Measurements from ENCODE around the gene MAPKAP1.

The MAPKAP1 gene

GRCh38 chr9:125508249-125508648 lies 198.8 kb downstream of the MAPKAP1 start:
- no peak for DNase-seq

- DNase-seq: no peak
Observed at GRCh38 chr9:125507226-125507625, 199.8 kb downstream of the MAPKAP1 start.

GRCh38 chr9:125505988-125506438 lies 201.0 kb downstream of the MAPKAP1 start:
- DNase-seq: no peak

- no peak for DNase-seq
Observed at GRCh38 chr9:125504616-125505015, 202.4 kb downstream of the MAPKAP1 start.

GRCh38 chr9:125497906-125498305 lies 209.1 kb downstream of the MAPKAP1 start:
- no peak for DNase-seq

- DNase-seq: no peak
Observed at GRCh38 chr9:125497478-125497877, 209.5 kb downstream of the MAPKAP1 start.

GRCh38 chr9:125496313-125496834 lies 210.6 kb downstream of the MAPKAP1 start:
- no peak for DNase-seq

- no peak for DNase-seq
Observed at GRCh38 chr9:125495172-125496119, 211.6 kb downstream of the MAPKAP1 start.

GRCh38 chr9:125494653-125494915 lies 212.4 kb downstream of the MAPKAP1 start:
- no peak for DNase-seq

- DNase-seq: no peak
Observed at GRCh38 chr9:125493881-125494652, 212.9 kb downstream of the MAPKAP1 start.

GRCh38 chr9:125493384-125493783 lies 213.6 kb downstream of the MAPKAP1 start:
- no peak for DNase-seq

- DNase-seq: no peak
Observed at GRCh38 chr9:125492719-125493118, 214.3 kb downstream of the MAPKAP1 start.

GRCh38 chr9:125487842-125488241 lies 219.2 kb downstream of the MAPKAP1 start:
- DNase-seq: no peak

GRCh38 chr9:125486576-125486975 lies 220.4 kb downstream of the MAPKAP1 start:
- DNase-seq: no peak

- no peak for DNase-seq
Observed at GRCh38 chr9:125486152-125486508, 220.9 kb downstream of the MAPKAP1 start.

- DNase-seq: no peak
Observed at GRCh38 chr9:125485471-125486151, 221.4 kb downstream of the MAPKAP1 start.

GRCh38 chr9:125484350-125485282 lies 222.4 kb downstream of the MAPKAP1 start:
- DNase-seq: no peak

GRCh38 chr9:125483697-125484096 lies 223.3 kb downstream of the MAPKAP1 start:
- no peak for DNase-seq

GRCh38 chr9:125479846-125480615 lies 227.0 kb downstream of the MAPKAP1 start:
- no peak for DNase-seq

- no peak for DNase-seq
Observed at GRCh38 chr9:125477089-125477544, 229.9 kb downstream of the MAPKAP1 start.

GRCh38 chr9:125476645-125477044 lies 230.4 kb downstream of the MAPKAP1 start:
- DNase-seq: no peak

All from T-helper 9 cell (primary cell).